ENCODE measurements around the gene ABLIM1.
"Not testable (repeated sequence)": the region's sequence is repeated elsewhere in the genome, so short reads cannot be mapped to it uniquely, and the experiment has no call there.

The ABLIM1 gene

DNA sequence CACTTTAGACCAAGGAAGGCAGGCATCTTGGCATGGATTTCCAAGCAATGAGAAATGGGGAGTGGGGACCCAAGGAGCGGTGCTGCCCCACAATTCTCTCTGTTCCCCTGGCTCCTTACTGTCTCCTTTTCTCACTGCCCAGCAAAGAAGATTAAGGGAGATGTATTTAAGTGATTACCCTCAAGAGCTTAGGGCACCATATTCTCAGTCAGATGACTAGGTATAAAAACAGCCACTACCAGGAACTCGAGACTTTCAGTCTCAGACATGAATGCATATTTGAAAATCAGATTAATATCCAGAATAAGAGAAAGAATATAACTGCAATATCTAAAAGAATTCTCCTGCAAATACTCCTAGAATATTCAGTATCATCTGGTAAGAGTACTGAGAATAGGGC is at the start of gene ABLIM1:
Gene ABLIM1 (minus strand): TSS at position 101 of the 400 bp plus-strand sequence. CDS start 75 bp downstream, at position 26.
- no peaks in the 10 kb centered on the region for H3K9me3 ChIP-seq
- no peak for TF ChIP-seq Cebpa-rat (IDR thresholded peaks at IDR 0.05)
- no peak within 1 kb of the TSS for H3K4me3 ChIP-seq
- H3K4me1 ChIP-seq, result no peaks in the 10 kb centered on the region
- no peak within 1 kb of the TSS for H3K4me2 ChIP-seq
- no peak within 1 kb of the TSS for H3K27ac ChIP-seq
- no peaks in the 10 kb centered on the region for H4K20me1 ChIP-seq
- no peak within 1 kb of the TSS for H3K9ac ChIP-seq
- H3K36me3 ChIP-seq, result no peaks in the 10 kb centered on the region
- H3K27me3 ChIP-seq, result no peaks in the 10 kb centered on the region

DNA sequence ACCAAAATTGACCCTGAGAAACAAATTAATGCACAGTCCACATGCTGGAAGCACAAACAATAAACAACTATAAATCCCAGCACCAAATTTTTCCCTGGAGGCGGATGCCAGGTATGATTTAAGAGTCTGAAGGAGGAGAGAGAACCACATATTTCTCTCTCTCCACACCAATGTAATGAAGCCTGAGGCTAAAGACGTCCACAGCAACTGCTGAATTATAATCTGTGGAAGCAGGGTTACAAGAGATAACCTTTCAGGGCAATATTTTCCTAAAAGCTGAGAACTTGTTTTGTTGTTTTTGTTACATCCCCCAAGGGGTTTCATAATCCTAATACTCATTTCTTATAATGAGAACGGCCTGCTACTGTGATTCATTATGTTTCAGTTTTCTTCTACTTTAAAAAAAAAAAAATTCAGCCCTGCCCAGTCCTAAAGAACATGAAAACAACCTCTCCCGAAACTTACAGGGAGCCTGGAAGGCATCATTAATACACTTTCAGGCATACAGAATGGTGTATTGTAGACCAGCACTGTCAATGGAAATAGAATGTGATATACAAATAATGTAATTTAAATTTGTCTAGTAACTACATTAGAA is 48.5 kb upstream of the ABLIM1 start:
- H3K4me1 ChIP-seq, result no peaks in the 10 kb centered on the region
- no peak overlapping the region for H3K4me3 ChIP-seq
- no peaks in the 10 kb centered on the region for H3K9me3 ChIP-seq
- H4K20me1 ChIP-seq, result no peaks in the 10 kb centered on the region
- H3K27ac ChIP-seq, result no peak overlapping the region
- no peak overlapping the region for H3K9ac ChIP-seq
- TF ChIP-seq Cebpa-rat (IDR thresholded peaks at IDR 0.05), result no peak
- H3K27me3 ChIP-seq, result no peaks in the 10 kb centered on the region
- no peak overlapping the region for H3K4me2 ChIP-seq
- no peaks in the 10 kb centered on the region for H3K36me3 ChIP-seq

DNA sequence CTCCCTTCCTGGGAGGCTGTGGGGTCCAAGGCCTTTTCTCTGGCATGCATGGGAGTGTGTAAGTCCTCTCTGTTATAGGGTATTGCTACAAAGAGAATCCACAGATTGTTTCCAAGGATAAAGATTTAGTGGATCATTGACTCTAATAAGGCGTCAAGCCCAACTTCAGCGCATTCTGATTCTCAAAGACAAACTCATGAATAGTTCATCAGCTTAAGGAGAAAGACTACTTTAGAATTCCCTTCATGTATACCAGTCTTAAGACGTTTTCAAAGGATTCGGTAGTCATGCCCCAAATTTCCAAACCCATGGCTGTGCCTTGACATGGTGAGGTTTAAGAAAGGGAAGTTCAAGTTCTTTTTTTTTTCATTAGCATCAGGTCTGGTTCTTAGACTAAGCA is 46.6 kb upstream of the ABLIM1 start:
- Histone ChIP-seq H3K9ac (no peak overlapping the region), H3K4me1 (no peaks in the 10 kb centered on the region), H3K9me3 (no peaks in the 10 kb centered on the region), H3K27me3 (no peaks in the 10 kb centered on the region), H3K4me2 (no peak overlapping the region), H3K36me3 (no peaks in the 10 kb centered on the region), H3K4me3 (no peak overlapping the region), H4K20me1 (no peaks in the 10 kb centered on the region), H3K27ac (no peak overlapping the region)
- no peak for TF ChIP-seq Cebpa-rat (IDR thresholded peaks at IDR 0.05)

DNA sequence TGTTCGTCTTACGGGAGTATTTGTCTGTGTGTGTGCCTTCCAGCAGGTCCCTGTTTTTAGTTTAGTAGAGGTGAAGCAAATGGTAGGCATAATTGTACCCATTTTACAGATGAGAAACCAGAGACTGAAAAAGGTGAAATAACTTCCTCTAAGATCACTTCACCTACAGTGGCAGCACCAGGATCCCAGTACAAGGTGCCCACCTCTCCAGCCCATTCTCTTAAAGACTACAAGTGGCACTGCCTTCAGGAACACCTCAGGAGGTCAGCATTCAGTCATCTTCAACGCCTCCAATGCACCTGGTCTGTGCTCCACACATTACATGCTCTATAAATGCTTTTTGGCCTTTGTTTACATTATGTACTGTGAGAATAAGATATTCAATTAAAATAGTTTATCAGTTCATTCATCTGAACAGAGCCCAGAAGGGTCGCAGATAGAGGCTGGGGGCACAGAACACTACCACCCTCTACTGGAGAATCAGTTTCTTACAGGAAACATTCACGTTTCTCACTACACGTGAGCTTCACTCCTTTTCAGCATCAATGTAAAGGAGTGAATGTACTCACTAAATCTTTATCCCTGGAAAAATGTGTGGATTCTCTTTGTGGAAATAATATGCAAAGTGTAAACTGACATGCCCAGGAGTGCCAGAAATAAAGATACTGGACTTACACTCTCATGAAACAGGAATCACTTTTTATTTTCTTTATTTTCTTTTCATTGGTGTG is 45.5 kb upstream of the ABLIM1 start:
- no peaks in the 10 kb centered on the region for H3K27me3 ChIP-seq
- TF ChIP-seq Cebpa-rat (IDR thresholded peaks at IDR 0.05), result no peak
- H3K27ac ChIP-seq, result no peak overlapping the region
- no peak overlapping the region for H3K9ac ChIP-seq
- H3K4me1 ChIP-seq, result no peaks in the 10 kb centered on the region
- no peak overlapping the region for H3K4me3 ChIP-seq
- H3K4me2 ChIP-seq, result no peak overlapping the region
- H3K36me3 ChIP-seq, result no peaks in the 10 kb centered on the region
- H3K9me3 ChIP-seq, result no peaks in the 10 kb centered on the region
- H4K20me1 ChIP-seq, result no peaks in the 10 kb centered on the region

DNA sequence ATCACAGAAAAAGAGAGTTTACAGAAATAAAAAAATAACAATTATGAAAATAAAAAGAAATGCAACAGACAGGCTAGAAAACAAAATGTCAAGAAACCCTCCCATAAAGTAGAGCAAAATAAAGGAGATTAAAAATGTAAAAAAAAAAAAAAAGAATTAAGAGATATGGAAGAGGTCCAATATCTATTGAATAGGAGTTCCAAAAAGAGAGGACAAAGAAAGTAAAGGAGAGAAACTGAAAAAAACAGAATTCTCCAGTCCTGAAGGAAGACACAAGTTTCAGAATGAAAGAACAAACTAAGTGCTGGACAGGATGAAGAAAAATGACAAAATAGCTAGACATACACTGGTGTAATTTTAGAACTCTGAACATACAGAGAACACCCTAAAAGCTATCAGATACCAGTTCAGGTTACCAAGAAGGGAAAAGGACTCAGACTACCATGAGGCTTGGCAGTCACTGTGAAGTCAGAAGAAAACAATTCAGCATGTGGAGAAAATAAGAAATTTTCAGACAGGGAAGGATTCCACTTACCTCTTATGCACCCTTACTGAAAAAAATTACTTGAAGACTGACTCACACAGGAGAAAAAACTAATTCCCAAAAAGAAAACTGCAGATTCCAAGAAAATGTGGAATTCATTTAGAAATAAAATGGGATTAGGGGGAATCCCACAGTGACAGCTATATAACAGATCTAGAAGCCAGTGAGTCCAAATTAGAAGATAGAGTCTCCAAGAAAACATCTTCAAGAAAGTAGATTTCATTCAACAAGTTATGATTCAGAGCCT is 40.4 kb upstream of the ABLIM1 start:
- no peak for TF ChIP-seq Cebpa-rat (IDR thresholded peaks at IDR 0.05)

DNA sequence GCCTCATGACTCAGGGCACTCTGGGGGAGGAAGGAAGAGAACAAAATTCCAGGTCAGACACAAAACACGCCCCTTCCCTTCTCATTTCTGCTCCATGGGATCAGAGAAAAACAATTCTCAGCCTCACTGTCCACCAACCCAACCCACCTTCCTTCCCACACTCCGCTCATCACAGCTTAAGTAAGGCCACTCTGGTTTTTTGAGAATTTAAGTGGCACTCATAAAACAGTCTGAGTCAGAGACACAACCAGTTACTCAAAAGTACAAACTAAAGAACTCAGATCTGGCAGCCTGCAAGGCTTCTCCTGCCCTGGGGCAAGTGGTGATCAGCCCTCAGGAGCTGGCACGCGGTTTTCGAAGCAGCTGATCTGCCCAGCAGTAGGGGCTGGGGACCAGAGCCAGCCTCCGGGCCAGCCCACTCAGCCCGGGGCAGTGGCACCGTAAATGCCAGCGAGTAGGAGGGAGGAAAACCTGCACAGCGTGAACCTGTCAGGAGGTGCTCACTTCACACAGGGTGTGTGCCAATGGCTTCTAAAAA is 39.1 kb upstream of the ABLIM1 start:
- Histone ChIP-seq H3K27me3 (no peaks in the 10 kb centered on the region), H3K9ac (no peak overlapping the region), H4K20me1 (no peaks in the 10 kb centered on the region), H3K27ac (no peak overlapping the region), H3K9me3 (0 out of 2 replicates have a peak, but pooled peaks cover 4% of the 10 kb centered on the region), H3K4me1 (0 out of 2 replicates have a peak, but pooled peaks cover 12% of the 10 kb centered on the region), H3K36me3 (no peaks in the 10 kb centered on the region), H3K4me3 (no peak overlapping the region), H3K4me2 (no peak overlapping the region)
- TF ChIP-seq Cebpa-rat (IDR thresholded peaks at IDR 0.05), result no peak

More for the DNA sequence above, 40.4 kb upstream of the ABLIM1 start:
- H3K9ac ChIP-seq, result no peak overlapping the region
- H3K4me3 ChIP-seq, result no peak overlapping the region
- H4K20me1 ChIP-seq, result no peaks in the 10 kb centered on the region
- H3K4me1 ChIP-seq, result 0 out of 2 replicates have a peak, but pooled peaks cover 12% of the 10 kb centered on the region
- no peaks in the 10 kb centered on the region for H3K27me3 ChIP-seq
- H3K36me3 ChIP-seq, result no peaks in the 10 kb centered on the region
- H3K27ac ChIP-seq, result no peak overlapping the region
- H3K9me3 ChIP-seq, result 0 out of 2 replicates have a peak, but pooled peaks cover 4% of the 10 kb centered on the region
- no peak overlapping the region for H3K4me2 ChIP-seq

DNA sequence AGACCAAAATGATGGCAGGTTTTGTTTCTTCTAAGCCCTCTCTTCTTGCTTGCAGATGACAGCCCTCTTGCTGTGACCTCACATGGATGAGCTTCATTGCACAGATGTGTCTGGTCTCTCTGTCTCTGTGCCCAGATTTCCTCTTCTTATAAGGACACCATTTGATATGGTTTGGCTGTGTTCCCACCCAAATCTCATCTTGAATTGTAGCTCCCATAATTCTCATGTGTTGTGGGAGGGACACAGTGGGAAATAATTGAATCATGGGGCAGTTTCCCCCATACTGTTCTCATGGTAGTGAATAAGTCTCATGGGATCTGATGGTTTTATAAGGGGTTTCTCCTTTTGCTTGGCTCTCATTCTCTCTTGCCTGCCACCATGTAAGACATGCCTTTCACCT is 38.2 kb upstream of the ABLIM1 start:
- H3K27ac ChIP-seq, H4K20me1 ChIP-seq, H3K4me2 ChIP-seq, H3K9me3 ChIP-seq, H3K9ac ChIP-seq, H3K4me3 ChIP-seq, H3K27me3 ChIP-seq, H3K36me3 ChIP-seq: not testable (repeated sequence)
- H3K4me1 ChIP-seq, result 0 out of 2 replicates have a peak, but pooled peaks cover 12% of the 10 kb centered on the region

DNA sequence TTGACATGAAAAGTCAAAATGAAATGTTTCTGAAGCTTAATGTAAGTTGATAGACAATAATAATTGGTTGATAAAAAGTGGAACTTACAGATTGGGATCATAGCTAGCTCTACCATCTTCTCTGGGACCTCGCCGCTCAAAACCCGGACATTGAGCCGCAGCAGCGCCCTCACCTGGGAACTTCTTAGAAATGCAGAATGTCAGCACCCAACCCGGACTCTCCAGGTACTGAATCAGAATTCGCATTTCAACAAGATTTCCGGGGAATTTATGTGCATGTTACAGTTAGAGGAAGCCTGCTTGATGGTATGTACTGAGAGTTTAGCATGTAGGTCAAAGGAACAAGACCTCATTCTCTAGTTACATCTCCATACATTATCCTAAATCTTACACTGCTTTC is 36.7 kb upstream of the ABLIM1 start:
- no peak overlapping the region for H3K4me3 ChIP-seq
- no peak for TF ChIP-seq Cebpa-rat (IDR thresholded peaks at IDR 0.05)
- H3K27ac ChIP-seq, result no peak overlapping the region
- H3K9ac ChIP-seq, result no peak overlapping the region
- H3K36me3 ChIP-seq, result no peaks in the 10 kb centered on the region
- H3K4me1 ChIP-seq, result 0 out of 2 replicates have a peak, but pooled peaks cover 12% of the 10 kb centered on the region
- H3K27me3 ChIP-seq, result no peaks in the 10 kb centered on the region
- H3K9me3 ChIP-seq, result 0 out of 2 replicates have a peak, but pooled peaks cover 4% of the 10 kb centered on the region
- H4K20me1 ChIP-seq, result no peaks in the 10 kb centered on the region
- no peak overlapping the region for H3K4me2 ChIP-seq

DNA sequence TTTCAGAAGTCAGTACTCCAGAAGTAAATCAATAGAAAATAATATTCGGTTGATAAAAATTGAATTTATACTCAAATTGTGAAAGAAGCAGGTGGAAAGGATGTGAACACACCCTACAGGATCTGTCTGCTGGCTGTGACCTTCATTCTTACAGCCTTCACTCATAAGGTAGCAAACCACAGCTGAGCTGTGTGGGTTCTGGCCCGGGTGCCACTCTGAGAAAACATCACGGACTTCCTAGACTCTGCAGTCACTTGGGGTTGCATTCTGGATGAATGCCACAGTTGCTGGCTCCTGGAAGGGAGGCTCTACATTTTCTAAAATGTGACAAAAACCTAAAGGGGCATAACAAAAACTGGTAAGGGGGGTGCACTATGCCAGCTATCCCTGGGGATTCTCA is 36.0 kb upstream of the ABLIM1 start:
- no peak overlapping the region for H3K4me3 ChIP-seq
- no peaks in the 10 kb centered on the region for H3K27me3 ChIP-seq
- H3K27ac ChIP-seq, result no peak overlapping the region
- H3K4me1 ChIP-seq, result 0 out of 2 replicates have a peak, but pooled peaks cover 12% of the 10 kb centered on the region
- TF ChIP-seq Cebpa-rat (IDR thresholded peaks at IDR 0.05), result no peak
- H4K20me1 ChIP-seq, result no peaks in the 10 kb centered on the region
- no peak overlapping the region for H3K4me2 ChIP-seq
- H3K9ac ChIP-seq, result no peak overlapping the region
- no peaks in the 10 kb centered on the region for H3K36me3 ChIP-seq
- H3K9me3 ChIP-seq, result 0 out of 2 replicates have a peak, but pooled peaks cover 4% of the 10 kb centered on the region
